Stimulated activated CD4-positive, alpha-beta T cell treated with anti-CD3 and anti-CD28 coated beads, Interleukin-4, amount 100 ng/mL, for 24 hours (primary cell): ENCODE results near the gene APOBEC4.

Experiments
- DNase-seq: peaks from one replicate; pipeline ENCODE4 v3.0.0-alpha.2; 2020

The APOBEC4 gene

DNA sequence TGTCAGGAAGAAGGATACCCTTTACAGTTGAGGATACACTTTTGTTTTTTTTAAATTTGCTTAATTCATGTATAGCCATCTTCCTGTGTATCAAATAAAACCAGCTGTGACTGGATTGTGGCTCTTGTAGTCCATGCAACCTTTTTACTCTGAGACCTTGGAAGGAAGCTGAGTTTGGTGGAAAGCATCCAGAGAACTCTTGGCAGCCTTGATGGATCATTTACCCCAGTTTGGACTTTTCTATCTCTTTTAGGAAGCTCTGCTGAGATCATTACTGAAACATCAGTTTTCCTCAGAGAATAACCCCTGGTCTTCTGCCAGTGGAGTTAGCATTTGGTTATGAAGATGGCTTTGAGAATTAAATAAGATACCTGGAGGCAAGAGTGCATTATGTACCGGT, 21.2 kb upstream of the APOBEC4 start:
- no peak for DNase-seq

DNA sequence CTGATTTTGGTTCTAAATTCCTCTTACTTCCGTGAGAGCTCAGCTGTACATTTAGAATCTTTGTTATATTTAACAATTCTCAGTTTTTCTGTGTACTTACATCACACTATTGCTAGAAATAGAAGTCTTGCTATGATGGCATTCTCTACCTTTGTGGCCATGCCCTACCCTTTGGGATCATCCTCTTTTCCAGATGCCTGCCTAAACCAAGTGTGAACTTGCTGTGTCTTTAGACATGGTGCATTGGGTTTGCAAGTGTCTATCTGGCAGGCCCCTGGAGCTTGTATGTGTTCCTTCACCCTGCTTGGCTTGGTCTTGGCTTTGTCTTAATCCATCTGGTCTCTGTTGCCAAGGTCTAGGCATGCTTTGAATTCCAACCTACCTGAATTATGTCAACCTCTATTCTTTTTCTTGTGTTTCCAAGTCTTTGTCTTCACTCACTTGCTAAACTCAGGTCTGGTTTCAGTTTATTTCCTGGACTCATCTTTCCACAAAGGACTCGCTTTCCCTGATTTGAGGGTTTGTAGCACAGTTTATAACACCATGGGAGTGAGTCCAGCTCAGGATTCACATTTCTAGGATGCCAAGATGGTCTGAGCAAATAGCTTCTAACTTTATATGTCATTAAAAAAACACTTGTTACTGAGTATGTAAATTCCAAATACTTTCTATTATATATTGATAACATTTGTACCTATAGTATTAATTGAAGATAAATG, 20.6 kb upstream of the APOBEC4 start:
- no peak for DNase-seq

DNA sequence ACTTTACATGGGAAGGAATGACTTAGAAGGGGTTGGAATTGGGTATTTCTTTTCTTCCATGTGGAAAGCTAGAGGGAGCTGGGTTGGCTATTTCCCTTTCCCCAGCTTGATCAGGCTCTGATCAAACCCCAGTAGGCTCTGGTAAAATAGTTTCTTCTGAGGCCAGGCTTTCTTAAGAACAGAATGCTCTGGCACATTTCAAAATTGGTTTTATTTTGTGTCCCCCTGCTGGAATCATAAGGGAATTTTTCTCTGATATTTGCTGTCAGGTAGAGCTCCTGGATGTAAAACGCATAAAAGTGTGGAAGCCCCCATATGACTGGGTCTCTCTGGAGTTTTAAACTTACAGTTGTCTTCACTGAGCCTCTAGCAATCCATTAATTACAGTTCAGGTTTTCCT, 17.1 kb upstream of the APOBEC4 start:
- DNase-seq = no peak

DNA sequence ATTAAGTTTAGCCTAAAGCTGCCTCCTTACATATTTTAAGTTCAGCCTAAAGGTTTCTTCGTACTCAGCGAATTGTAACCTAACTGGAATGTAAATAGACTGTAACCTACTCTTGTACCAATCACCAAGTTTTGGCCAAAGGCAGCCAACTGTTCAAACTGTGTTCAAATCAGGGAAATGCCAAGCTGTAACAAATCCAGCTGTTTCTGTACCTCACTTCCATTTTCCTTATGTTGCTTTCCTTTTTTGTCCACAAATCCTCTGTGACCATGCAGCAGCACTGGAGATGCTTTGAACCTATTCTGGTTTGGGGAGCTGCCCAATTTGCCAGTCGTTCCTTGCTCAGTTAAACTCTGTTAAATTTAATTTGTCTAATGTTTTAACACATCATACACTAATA, 3.2 kb upstream of the APOBEC4 start:
- DNase-seq = no peak

DNA sequence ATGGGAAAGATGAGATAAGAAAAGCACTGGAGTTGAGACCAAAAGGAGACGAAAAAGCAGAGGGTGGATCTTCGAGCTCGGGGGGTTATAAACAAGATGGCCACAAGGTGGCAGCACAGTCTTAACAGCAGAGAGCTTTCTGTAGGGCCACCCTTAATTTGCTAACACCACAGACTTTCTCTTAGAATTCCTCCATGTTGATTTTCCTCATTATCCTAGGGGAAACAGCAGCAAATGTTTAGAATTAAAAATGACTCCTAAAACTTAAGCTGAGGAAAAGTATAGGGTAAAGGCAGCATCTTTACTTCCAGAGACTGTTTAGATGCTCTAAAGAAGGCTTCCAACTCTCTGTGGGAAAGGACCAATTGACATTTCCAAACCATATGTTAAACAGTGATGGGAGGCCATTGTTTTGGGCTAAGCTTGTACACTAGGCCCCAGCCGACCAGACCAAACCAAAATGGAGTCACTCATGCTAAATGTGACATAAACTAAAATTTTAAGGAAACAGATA, 2.5 kb upstream of the APOBEC4 start:
- peak; percentile 81 for DNase-seq

DNA sequence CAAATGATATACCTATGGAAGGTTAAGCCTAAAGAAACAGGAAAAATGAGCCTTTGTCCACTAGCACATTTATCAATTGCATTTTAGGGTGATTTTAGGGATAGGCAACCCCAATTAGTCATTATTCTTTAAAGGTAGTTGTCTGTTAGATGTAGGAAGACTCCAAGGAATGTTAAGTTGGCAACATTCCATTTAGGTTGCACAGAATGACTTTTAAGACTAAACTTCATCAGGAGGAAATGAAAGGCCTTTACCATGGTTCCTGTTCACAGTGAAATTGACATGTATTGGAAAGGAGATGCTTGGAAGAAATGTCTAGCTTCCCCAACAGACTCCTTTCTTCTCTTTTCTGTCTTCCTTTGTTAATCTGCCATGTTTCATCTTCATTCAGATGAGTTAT, 1.6 kb upstream of the APOBEC4 start:
- DNase-seq = no peak

DNA sequence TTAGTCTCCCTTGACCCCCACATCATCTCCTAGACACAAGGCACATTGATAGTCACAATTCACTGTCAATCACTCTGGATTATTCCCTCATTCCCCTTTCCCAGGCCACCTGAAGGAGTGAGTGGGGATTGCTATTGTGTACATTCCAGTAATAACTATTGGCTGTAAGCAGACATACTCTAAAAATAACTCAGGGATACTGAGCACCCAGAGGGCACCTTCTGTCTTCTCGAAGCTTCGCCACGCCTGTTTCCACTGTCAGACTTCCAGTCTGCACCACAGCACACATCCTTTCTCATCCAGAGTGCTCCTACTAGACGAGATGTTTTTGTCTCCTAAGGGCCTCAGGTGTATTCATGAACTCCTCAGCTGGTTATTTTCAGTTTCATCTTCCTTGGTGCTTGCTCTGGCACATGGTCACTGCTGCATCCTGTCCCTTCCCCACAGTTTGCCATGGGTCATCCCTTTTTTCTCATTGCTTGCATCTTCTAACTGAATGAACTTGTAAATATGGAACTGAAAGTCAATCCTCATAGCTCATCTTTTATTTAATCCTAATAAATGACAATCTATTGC, 848 bp upstream of the APOBEC4 start:
- DNase-seq = no peak

DNA sequence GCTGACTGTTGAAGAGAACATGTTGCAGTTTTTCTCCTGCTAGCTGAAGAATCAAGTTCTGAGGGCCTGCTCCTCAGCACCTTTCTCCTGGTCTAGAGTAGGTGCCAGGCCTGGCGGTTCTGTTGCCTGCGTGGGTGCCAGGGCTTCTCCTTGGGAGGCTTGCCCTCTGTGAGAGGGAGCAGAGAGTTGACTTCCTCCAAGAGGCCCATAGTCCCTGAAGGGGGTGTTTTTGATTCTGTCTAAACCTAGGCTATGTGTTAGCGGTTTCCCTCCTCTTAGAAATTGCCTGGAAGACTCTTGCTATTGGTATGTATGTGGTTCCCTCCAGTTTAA, 312 bp upstream of the APOBEC4 start:
- DNase-seq = no peak

DNA sequence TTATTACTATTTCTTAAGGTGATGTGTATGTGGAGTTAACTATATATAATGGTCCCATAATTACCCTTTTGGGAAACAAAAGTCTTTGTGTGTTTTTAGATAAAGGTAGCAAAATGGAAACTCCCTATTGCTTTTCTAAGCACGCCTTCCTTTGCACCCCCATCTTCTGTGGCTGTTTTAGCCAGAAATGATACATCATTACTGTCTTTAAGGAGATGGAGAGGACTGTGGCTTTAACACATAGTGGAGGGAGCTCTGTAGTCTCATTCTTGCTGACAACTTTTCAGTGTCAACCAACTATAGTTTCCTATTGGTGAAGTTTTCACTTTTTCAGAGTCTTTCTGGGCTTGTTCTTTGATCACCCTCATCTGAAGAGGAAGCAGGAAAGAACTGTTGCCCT, 1.0 kb downstream of the APOBEC4 start:
- DNase-seq = peak; percentile 10

DNA sequence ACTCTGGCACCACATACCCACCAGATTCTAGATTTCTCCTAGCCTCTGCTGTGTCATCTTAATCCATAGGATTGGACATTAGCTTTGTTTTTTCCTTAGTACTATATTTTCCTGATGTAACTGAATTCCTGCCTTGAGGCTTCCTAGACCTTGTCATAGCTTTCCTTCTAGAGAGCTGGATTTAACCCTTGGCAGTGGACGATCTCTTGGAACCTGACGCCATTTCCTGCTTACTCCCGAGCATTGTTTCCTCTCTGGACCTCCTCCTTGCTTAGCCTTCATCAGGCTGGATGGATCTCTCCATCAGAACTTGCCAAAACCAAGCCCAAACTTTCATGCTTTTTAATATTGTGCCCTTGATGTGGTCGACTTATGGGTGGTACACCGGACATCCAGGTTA, 1.5 kb downstream of the APOBEC4 start:
- DNase-seq = no peak

DNA sequence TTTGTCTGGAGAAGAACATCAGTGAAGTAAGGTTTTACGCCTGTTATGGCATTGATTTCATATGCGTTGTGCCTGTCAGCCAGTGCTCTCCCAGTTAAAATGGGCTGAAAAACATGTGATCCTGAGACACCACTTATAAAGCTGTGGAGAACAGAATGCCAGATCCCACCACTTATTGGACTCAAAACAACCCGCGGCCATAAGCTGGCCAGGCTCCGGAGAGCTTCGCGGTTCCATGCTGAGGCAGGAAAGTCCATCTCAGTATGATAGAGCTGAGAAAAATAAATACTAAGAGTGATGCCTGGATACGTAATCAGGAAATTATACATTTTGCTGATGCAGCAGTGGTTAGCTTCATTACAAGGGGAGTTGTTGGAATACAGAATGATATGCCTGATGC, 5.1 kb downstream of the APOBEC4 start:
- DNase-seq = no peak

DNA sequence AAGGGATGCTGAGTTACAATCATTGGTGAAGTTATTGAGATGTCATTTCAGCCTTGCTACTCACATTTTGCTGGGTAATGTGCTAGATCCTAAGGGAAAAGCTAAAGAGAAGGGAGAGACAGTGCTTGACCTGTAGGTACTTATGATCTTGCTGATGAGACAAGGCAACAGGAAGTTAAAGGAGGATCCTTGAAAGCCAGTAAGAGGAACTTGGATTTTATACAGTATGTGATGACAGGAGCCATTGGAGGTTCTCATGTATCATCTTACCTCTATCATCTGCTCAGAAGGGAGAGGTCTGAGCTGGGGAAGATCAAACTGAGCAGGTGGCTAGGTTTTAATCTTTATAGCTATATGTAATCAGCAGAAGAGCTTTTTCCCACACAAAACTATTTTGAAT, 6.3 kb downstream of the APOBEC4 start:
- no peak for DNase-seq

DNA sequence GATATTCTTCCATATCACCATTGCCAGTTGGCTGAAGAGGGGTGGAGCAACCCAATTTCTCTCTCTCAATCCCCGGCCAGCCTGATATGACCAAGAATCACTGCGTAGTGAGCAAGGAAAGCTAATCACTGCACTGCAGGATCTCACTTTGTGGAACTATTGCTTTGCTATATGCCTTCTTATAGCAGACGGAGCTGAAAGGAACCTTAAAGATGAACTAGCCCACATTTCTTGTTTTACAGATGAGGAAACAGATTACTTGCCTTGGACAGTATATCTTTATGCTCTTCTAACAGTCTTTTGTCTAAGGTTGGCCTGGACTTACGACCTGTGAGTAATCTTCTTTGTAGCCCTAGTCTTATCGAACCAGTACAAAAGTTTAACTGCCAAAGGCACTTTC, 7.6 kb downstream of the APOBEC4 start:
- no peak for DNase-seq

DNA sequence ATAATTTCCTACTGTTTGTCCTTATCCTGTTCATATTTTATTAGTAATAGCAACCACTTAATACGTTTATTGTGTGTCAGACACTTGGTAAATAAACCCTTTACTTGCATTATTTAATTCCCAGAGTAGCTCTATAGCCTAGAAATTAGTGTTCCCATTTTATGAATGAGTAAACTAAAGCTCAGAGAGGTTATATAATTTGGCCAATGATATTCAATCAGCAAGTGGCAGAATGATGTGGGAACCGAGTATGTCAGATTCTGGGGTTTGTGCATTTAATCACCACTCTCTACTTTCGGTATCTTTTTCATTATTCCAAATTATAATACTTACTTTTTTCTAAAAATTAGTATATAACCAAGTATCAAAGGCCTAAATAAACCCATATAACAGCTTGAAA, 10.9 kb downstream of the APOBEC4 start:
- no peak for DNase-seq

DNA sequence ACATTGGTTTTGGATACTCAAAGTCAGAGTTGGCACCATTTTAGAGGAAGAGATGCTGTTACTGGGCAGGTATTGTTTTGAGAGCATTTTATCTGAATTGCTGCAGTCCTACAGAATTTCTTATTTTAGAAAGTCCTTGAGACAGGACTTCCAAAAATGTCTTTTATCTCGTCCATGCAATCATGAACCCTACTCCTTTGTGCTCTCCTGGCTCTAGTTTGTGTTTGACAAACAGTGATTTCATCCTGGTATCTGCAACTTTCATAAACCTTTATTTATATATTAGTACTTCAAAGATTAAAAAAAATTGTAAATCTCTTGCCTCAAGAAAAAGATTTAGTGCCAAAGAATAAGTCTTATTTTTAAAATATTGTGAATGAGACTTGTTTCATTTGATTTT, 12.9 kb downstream of the APOBEC4 start:
- no peak for DNase-seq

DNA sequence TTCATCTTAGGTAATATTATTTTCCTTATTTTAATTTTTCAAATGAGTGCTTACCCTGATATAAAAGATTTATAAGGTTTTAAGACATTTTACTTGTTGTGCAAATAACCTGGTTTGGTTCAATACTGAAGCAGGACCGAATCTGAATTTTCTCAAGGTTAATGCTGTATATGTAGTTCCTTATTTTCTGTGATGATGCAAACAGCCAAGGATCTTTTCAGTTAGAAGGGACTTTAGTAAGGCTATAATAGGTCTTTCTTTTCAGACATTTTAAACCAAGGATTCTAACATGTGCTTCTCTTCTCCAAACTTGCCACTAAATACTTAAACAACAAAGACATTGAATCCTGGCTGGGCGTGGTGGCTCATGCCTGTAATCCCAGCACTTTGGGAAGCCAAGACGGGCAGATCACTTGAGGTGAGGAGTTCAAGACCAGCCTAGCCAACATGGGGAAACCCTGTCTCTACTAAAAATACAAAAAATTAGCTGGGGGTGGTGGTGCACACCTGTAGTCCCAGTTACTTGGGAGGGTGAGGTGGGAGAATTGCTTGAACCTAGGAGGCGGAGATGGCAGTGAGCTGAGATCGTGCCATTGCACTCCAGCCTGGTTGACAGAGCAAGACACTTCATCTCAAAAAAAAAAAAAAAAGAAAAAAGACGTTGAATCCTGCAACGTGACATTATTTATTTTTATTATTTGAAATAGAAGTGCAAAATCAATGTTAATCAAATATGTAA, 14.3 kb downstream of the APOBEC4 start:
- DNase-seq = no peak

DNA sequence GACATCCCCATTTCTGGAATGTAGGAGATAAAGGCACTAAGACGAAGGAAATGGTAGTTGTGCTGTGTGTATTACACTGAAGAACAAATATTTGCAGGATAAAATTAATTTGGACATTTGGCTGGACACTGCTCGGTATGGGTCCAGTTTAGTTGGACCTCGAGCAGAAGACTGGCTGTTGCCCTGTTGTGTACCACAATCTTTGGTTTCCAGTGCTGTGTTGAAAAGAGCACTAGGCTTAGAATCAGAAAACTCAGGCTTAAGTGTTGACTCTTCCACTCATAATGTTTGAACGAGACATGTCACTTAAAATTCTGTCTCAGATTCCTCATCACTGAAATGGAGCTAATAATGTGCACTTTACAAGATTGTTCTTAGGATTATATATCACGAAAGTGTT, 16.3 kb downstream of the APOBEC4 start:
- no peak for DNase-seq

DNA sequence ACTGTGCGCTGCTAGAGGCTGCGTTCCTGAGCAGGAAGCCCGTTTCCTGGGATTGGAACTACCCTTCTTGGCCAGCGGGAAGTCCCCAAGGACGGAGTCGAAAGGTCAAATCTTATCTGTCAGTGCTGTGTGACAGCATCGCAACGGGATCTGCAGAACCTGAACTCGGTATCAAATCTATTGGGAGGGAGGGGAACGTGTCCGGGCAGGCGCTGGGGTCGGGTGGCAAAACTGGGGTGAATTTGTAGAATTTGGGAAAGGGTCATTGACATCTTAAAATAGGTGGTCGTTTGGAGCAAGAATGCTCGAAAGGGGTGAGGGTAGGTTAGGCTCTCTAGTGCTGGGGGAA, 16.8 kb downstream of the APOBEC4 start:
- DNase-seq = no peak

DNA sequence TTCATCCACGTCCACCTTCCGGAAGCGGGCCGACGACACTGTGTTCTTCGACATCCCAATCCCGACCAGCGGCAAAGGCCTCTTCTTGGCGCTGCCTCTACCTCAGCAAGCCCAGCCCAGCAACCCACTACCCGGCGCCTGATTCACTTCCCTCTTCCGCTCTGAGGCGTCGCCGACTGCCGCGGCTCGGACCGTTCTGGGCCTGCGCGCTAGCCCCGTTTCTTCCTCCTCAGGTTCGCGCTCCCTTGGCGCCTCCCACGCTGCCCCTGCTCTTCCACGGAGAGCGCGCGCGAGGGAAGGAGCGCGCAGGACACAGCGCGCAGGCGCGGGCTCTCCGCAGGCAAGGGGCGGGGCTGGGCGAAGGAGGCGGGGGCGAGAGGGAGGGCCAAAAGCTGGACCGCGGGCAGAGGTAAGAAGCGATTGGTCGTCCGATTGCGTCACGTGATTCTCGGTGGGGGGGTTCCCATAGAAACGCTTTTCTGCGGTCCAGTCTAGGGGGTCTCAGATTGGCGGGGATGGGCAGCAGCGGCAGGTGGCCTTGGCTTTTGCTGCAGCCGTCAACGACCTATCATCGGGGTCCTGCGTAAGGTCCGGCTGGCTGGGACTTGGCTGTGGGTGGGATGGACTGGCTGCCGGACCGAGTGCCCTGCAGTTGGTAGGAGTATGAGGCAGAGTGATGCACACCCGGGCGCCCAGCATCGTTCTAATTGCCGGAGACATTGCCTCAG, 17.3 kb downstream of the APOBEC4 start, which contains the start of gene ARPC5:
Gene ARPC5 (minus strand): TSS at position 178 of the 728 bp plus-strand sequence. CDS start 124 bp downstream, at position 54.
- DNase-seq = peak; percentile 96

DNA sequence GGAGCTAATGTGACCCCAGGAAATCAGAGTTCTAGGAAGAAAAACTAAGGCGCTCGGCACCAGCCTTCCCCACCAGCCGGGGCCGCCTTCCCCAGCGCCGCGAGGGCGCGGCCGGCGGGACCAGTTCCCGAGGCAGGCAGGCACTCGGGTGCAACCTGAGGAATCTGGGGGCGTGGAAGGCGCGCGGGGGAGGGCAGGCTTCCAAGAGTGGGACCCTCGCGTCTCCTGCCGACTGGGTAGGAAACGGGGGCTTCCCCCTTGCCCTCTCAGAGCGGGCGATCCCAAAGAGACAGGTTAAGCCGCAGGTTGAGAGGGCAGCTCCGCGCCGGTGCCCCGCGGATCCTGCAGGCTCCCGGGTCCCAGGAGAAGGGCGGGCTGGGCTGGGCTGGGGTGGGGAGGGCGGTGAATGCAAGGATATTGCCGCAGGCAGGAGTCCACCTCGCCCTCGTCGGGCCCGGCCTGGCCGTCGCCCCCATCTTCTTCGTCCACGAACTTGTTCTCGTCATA, 18.0 kb downstream of the APOBEC4 start:
- peak; percentile 27 for DNase-seq

DNA sequence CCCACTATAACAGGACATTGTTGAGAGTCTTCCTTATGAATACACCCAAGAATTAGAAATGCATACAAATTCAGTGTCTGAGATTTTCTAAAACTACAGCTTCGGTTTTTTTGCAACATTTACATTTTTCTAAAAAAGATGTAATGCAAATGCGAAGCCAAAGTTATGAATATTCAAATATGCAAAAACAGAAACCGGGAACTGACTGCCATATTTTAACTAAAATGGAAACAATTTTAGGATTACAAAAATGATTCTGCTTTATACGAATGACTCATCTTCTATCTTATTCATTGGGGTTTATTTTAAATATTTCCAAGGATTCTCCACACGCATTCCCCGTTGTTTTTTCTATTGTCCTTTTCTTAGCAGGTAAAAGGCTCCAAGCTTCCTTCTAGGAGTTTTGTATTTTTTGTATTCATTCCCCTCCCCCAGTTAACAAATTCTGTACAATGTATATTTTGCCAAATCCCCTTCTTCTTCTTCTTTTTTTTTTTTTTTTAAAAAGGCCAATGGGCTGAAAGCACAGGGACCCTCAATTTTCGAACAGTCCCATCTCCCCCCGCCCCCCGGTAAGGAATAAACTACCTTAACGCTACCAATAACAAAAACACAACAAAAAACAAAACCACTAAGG, 18.6 kb downstream of the APOBEC4 start:
- no peak for DNase-seq

DNA sequence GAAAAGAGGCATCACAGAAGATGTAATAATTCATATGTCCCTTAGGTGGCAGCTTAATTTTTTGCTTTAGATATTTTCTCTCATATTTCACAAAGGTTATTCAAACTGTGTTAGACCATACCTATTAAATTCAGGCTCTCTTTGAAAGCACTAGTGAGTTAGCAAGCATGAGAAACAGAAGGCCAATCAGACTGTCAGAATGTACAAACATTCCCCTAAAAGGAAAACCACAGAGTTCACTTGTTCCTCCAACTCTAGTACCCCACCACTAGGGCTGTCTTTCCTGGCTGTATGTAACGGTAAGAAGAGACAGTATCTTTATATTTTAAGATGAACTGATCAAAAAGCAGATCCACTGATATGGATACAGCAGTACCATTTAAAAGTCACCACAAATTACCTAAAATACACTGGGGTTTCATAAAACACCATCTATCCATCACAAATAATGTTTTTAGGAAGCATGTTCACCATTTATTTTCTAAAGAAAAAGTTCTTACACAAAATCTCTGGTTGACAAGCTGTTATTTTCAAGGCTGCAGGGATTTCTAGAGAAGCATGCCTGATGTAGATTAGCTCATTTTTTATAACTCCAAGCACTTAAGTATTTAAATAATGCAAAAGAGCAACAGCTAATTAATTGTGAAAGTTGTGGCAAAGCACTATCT, 19.3 kb downstream of the APOBEC4 start:
- DNase-seq = peak; percentile 33
